HepG2 (cell line): ENCODE measurements around the gene MAP3K3. TPM values are rescaled to one million over a fixed set of nuclear protein-coding genes. Genes with fewer than 3 reads are reported as not detected.
A peak's percentile ranks its signal among the peaks of the same experiment; 100 is the strongest.

ENCODE experiments used
- CBX2 ChIP-seq, 2 experiments: fragments of 200-600 bp in 1 of 2; sonication (generic); formaldehyde crosslinking in 1 of 2; IDR thresholded peaks; 2 replicates each; pipeline versions ENCODE4 v1.7.0 to v1.8.1; 2018 to 2022; ENCODE audit warnings: low read depth in 2 of 2, low read length in 1 of 2, mild to moderate bottlenecking in 1 of 2, missing genetic modification reagents in 1 of 2
- EP300 ChIP-seq, 3 experiments: sonication (generic) in 1 of 3; formaldehyde crosslinking in 1 of 3; IDR thresholded peaks; 2 replicates each; pipeline versions ENCODE4 v1.5.1 to v1.6.1; 2011 to 2020; ENCODE audit warnings: low read depth in 2 of 3, low read length in 2 of 3, borderline replicate concordance in 1 of 3, improper control_type of control experiment in 1 of 3, mild to moderate bottlenecking in 1 of 3, missing genetic modification reagents in 1 of 3, moderate library complexity in 1 of 3
- ESRRA ChIP-seq: sonication (generic); formaldehyde crosslinking; IDR thresholded peaks from 2 replicates; pipeline ENCODE4 v1.5.1; 2020; ENCODE audit warnings: mild to moderate bottlenecking, low read depth, missing genetic modification reagents
- EZH2 ChIP-seq: conservative IDR thresholded peaks from 2 replicates; pipeline ENCODE4 v1.6.1; 2012; ENCODE audit warnings: mild to moderate bottlenecking, low read depth, low read length, moderate library complexity
- FIP1L1 ChIP-seq: fragments of 200-400 bp; formaldehyde crosslinking; IDR thresholded peaks from 2 replicates; pipeline ENCODE4 v1.6.1; 2018; ENCODE audit warnings: low read depth, mild to moderate bottlenecking, low read length, moderate library complexity, borderline replicate concordance; ENCODE audit not compliant: insufficient read depth
- GLI4 ChIP-seq: sonication (generic); formaldehyde crosslinking; IDR thresholded peaks from 2 replicates; pipeline ENCODE4 v1.5.1; 2020; ENCODE audit warnings: missing genetic modification reagents, mild to moderate bottlenecking, moderate library complexity, borderline replicate concordance
- JUNB ChIP-seq: sonication (generic); formaldehyde crosslinking; IDR thresholded peaks from 2 replicates; pipeline ENCODE4 v1.8.0; 2022; ENCODE audit warnings: missing genetic modification reagents, mild to moderate bottlenecking, borderline replicate concordance
- KDM2A ChIP-seq: sonication (generic); formaldehyde crosslinking; IDR thresholded peaks from 2 replicates; pipeline ENCODE4 v1.4.0; 2020; ENCODE audit warnings: low read depth, missing genetic modification reagents, borderline replicate concordance
- MLLT10 ChIP-seq: sonication (generic); formaldehyde crosslinking; IDR thresholded peaks from 2 replicates; pipeline ENCODE4 v1.4.0; 2020; ENCODE audit warnings: missing genetic modification reagents
- NR1H2 ChIP-seq: sonication (generic); formaldehyde crosslinking; IDR thresholded peaks from 2 replicates; pipeline ENCODE4 v1.8.1; 2022; ENCODE audit warnings: low read depth, missing genetic modification reagents, borderline replicate concordance
- NRL ChIP-seq: sonication (generic); formaldehyde crosslinking; IDR thresholded peaks from 2 replicates; pipeline ENCODE4 v1.5.0; 2020; ENCODE audit warnings: missing genetic modification reagents, mild to moderate bottlenecking, moderate library complexity, borderline replicate concordance
- SP140L ChIP-seq: sonication (generic); formaldehyde crosslinking; IDR thresholded peaks from 2 replicates; pipeline ENCODE4 v1.4.0; 2020; ENCODE audit warnings: missing genetic modification reagents, borderline replicate concordance
- THAP11 ChIP-seq: IDR thresholded peaks from 2 replicates; pipeline ENCODE4 v1.6.1; 2016; ENCODE audit warnings: missing biosample characterization, missing genetic modification reagents
- TOPORS ChIP-seq: sonication (generic); formaldehyde crosslinking; IDR thresholded peaks from 2 replicates; pipeline ENCODE4 v1.8.0; 2023; ENCODE audit warnings: mild to moderate bottlenecking, missing genetic modification reagents
- TP53 ChIP-seq: sonication (generic); formaldehyde crosslinking; conservative IDR thresholded peaks from 2 replicates; pipeline ENCODE4 v1.4.0; 2020; ENCODE audit warnings: missing genetic modification reagents
- ZNF326 ChIP-seq: sonication (generic); formaldehyde crosslinking; IDR thresholded peaks from 2 replicates; pipeline ENCODE4 v1.4.0; 2020; ENCODE audit warnings: missing genetic modification reagents, borderline replicate concordance
- ZNF530 ChIP-seq: sonication (generic); formaldehyde crosslinking; IDR thresholded peaks from 2 replicates; pipeline ENCODE4 v1.5.0; 2020; ENCODE audit warnings: low read depth, mild to moderate bottlenecking, missing genetic modification reagents
- ZNF678 ChIP-seq: sonication (generic); formaldehyde crosslinking; IDR thresholded peaks from 2 replicates; pipeline ENCODE4 v1.4.0; 2020; ENCODE audit warnings: mild to moderate bottlenecking, missing genetic modification reagents
- ZNF768 ChIP-seq: sonication (generic); formaldehyde crosslinking; IDR thresholded peaks from 2 replicates; pipeline ENCODE4 v1.4.0; 2020; ENCODE audit warnings: missing genetic modification reagents
- ZNF841 ChIP-seq: sonication (generic); formaldehyde crosslinking; IDR thresholded peaks from 2 replicates; pipeline ENCODE4 v1.8.1; 2023; ENCODE audit warnings: missing genetic modification reagents, borderline replicate concordance
- ZSCAN20 ChIP-seq: sonication (generic); formaldehyde crosslinking; IDR thresholded peaks from 2 replicates; pipeline ENCODE4 v1.4.0; 2020; ENCODE audit warnings: missing genetic modification reagents, mild to moderate bottlenecking, borderline replicate concordance
- polyA plus RNA-seq, 8 experiments: library from polyadenylated mRNA; depleted of rRNA in 3 of 8; stranded (reverse) in 7 of 8; unstranded in 1 of 8; fragments of >200 nt; fragmentation: Illumina TruSeq in 4 of 8; extraction: Trizol in 4 of 8; gene quantifications; 2 replicates each; pipeline versions ENCODE4 v1.2.1 to v1.2.3, GENCODE V29; 2011 to 2016; ENCODE audit warnings: low read depth in 4 of 8, missing spikeins in 1 of 8, mixed read lengths in 1 of 8; ENCODE audit not compliant: insufficient read depth in 1 of 8
- total RNA-seq, 5 experiments: library from RNA; depleted of rRNA; stranded (reverse); fragments of >200 nt; fragmentation: Illumina TruSeq; extraction: Trizol; gene quantifications; 2 replicates each; pipeline ENCODE4 v1.2.3, GENCODE V29; 2016; ENCODE audit warnings: low read depth in 1 of 5
- TF ChIP-seq, protein P1 (sequence below): sonication (generic); formaldehyde crosslinking; IDR thresholded peaks from 2 replicates; pipeline ENCODE4 v1.4.0; 2020; ENCODE audit warnings: mild to moderate bottlenecking, missing genetic modification reagents
- TF ChIP-seq, protein P2 (sequence below): sonication (generic); formaldehyde crosslinking; IDR thresholded peaks from 2 replicates; pipeline ENCODE4 v1.5.0; 2020; ENCODE audit warnings: missing genetic modification reagents, mild to moderate bottlenecking, borderline replicate concordance

MAP3K3 gene
- total and polyA plus RNA-seq, 2 of the 13 experiments (the other 11 are each of a cell fraction or from before 2014, with no cell fraction given): 17.7 to 21.8 TPM

DNA sequence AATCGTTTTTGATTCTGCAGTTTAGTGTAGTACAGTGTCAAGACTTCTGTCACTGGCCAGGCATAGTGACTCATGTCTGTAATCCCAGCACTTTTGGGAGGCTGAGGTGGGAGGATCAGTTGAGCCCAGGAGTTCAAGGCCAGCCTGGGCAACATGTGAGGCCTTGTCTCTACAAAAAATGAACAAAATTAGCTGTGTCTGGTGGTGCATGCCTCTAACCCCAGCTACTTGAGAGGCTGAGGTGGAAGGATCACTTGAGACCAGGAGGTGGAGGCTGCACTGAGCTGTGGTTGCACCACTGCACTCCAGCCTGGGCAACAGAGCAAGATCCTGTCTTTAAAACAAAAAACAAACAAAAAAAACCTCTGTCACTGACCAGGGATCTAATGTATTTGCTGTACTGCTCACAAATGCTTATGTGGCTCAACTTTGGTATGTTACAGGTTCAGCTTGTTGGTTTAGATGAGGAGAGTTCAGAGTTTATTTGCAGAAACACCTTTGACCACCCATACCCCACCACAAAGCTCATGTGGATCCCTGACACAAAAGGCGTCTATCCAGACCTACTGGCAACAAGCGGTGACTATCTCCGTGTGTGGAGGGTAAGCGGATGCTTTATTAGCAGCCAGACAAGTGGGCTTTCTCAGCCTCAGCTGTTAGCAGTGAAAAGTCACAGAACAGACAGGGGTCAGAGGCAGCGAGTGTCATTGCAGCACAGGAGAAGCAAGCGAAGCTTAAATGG, 44.0 kb upstream of the MAP3K3 start (continued):
- TF ChIP-seq TOPORS (CRISPR knock-in tag): 0 out of 2 replicates have a peak, but pooled peaks have one; percentile 42
- no peak for TF ChIP-seq ZNF530 (CRISPR knock-in tag)
- no peak for TF ChIP-seq NRL (CRISPR knock-in tag)
- TF ChIP-seq, protein P1, sequence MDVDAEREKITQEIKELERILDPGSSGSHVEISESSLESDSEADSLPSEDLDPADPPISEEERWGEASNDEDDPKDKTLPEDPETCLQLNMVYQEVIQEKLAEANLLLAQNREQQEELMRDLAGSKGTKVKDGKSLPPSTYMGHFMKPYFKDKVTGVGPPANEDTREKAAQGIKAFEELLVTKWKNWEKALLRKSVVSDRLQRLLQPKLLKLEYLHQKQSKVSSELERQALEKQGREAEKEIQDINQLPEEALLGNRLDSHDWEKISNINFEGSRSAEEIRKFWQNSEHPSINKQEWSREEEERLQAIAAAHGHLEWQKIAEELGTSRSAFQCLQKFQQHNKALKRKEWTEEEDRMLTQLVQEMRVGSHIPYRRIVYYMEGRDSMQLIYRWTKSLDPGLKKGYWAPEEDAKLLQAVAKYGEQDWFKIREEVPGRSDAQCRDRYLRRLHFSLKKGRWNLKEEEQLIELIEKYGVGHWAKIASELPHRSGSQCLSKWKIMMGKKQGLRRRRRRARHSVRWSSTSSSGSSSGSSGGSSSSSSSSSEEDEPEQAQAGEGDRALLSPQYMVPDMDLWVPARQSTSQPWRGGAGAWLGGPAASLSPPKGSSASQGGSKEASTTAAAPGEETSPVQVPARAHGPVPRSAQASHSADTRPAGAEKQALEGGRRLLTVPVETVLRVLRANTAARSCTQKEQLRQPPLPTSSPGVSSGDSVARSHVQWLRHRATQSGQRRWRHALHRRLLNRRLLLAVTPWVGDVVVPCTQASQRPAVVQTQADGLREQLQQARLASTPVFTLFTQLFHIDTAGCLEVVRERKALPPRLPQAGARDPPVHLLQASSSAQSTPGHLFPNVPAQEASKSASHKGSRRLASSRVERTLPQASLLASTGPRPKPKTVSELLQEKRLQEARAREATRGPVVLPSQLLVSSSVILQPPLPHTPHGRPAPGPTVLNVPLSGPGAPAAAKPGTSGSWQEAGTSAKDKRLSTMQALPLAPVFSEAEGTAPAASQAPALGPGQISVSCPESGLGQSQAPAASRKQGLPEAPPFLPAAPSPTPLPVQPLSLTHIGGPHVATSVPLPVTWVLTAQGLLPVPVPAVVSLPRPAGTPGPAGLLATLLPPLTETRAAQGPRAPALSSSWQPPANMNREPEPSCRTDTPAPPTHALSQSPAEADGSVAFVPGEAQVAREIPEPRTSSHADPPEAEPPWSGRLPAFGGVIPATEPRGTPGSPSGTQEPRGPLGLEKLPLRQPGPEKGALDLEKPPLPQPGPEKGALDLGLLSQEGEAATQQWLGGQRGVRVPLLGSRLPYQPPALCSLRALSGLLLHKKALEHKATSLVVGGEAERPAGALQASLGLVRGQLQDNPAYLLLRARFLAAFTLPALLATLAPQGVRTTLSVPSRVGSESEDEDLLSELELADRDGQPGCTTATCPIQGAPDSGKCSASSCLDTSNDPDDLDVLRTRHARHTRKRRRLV (CRISPR knock-in tag): peak; percentile 56; the same call in 1 of the 2 replicates
- TF ChIP-seq, protein P2, sequence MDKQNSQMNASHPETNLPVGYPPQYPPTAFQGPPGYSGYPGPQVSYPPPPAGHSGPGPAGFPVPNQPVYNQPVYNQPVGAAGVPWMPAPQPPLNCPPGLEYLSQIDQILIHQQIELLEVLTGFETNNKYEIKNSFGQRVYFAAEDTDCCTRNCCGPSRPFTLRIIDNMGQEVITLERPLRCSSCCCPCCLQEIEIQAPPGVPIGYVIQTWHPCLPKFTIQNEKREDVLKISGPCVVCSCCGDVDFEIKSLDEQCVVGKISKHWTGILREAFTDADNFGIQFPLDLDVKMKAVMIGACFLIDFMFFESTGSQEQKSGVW (CRISPR knock-in tag): no peak
- no peak for TF ChIP-seq MLLT10 (CRISPR knock-in tag)
- TF ChIP-seq ESRRA (CRISPR knock-in tag): peak; percentile 88
- peak in 1 of 2 experiments; percentile 86; a peak in 1 of 4 replicates for TF ChIP-seq EP300 (IDR thresholded peaks at IDR 0.05; ENCODE audit: low read depth in 2 of 2, low read length in 2 of 2)
- peak; percentile 49; the same call in 1 of the 2 replicates for TF ChIP-seq EP300 (CRISPR knock-in tag; IDR thresholded peaks at IDR 0.05; ENCODE audit: borderline replicate concordance)
- no peak for TF ChIP-seq FIP1L1
- TF ChIP-seq NR1H2: no peak
- no peak for TF ChIP-seq ZNF326 (CRISPR knock-in tag)
- no peak for TF ChIP-seq TP53
- no peak for TF ChIP-seq CBX2 (IDR thresholded peaks at IDR 0.05; ENCODE audit: low read depth, low read length)
- no peak for TF ChIP-seq CBX2 (CRISPR knock-in tag; IDR thresholded peaks at IDR 0.05; ENCODE audit: low read depth)
- TF ChIP-seq GLI4 (CRISPR knock-in tag): no peak; the same call in 1 of the 2 replicates
- TF ChIP-seq THAP11 (CRISPR knock-in tag): peak; percentile 45
- TF ChIP-seq SP140L (CRISPR knock-in tag): no peak
- TF ChIP-seq ZSCAN20 (CRISPR knock-in tag): no peak
- peak; percentile 76; the same call in 1 of the 2 replicates for TF ChIP-seq KDM2A (CRISPR knock-in tag)
- TF ChIP-seq JUNB (CRISPR knock-in tag): no peak
- TF ChIP-seq ZNF678: peak; percentile 92; the same call in 1 of the 2 replicates
- peak; percentile 87 for TF ChIP-seq ZNF768 (CRISPR knock-in tag)
- TF ChIP-seq ZNF841 (CRISPR knock-in tag): no peak
- no peak for TF ChIP-seq EZH2
